Right lung (tissue), 5 donors: ENCODE data around the gene IP6K3. TPM values are rescaled to one million over a fixed set of nuclear protein-coding genes. Genes with fewer than 3 reads are reported as not detected.

ENCODE experiments used
- DNase-seq, 2 donors: peaks; one replicate each; pipeline ENCODE4 v3.0.0-alpha.2; 2013
- polyA plus RNA-seq, 5 donors: library from polyadenylated mRNA; unstranded; fragments of 120-200 nt; gene quantifications; one replicate each; pipeline versions ENCODE4 v1.2.1 to v1.2.3, GENCODE V29; 2013; ENCODE audit warnings: inconsistent platforms in 1 of 5, low replicate concordance in 1 of 5; ENCODE audit not compliant: insufficient read length in 5 of 5, insufficient read depth in 1 of 5

The IP6K3 gene
- polyA plus RNA-seq, 5 donors: 2.4 to 5.5 (median 3.6) TPM

DNA sequence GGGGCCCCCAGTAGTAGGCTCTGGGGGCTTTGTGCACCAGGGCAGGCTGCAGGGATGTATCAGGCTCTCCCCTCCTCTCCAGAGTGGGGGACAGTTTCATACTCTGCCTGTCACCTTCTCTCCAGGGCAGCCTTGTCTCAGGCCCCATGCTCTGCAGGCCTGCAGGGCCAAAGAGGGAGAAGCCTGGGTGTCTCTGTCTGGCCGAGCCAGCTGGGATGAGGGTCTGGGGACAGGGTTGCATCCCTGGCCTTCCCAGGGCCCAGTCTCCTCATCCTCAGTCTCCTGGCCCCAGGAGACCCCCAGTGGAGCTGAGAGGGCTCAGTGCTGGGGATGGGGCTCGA lies 14.8 kb upstream of the IP6K3 start:
- DNase-seq: no peak

DNA sequence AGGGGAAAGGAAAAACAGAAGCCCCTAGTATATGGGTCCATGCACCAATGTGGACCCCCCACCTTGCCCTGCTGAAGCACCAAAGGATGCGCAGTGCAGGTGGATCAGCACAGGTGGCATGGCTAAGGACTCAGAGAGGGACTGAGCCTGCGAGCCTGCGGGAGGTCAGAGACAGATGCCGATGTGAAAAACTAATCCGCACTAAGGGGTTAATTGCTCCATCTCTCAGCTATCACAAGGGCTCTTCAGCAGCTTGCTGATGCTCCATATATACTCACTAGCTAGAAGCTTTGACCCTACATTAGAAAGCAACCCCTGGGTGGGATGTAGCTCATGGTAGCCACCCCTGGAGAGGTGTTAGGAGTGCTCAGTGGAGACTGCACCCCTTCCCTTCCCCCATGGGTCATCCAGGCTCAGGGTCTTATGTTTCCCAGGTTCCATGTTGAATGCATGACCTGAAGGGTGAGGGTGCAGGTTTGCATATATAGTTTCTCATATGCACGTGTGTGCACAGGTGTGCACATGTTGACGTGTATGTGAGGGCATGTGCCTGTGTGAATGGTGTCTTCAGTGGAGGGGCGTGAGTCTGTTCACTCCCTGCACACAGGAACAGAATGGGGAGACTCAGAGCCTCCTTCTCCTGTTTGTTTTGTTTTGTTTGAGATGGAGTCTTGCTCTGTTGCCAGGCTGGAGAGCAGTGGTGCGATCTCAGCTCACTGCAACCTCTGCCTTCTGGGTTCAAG lies 13.4 kb upstream of the IP6K3 start:
- DNase-seq: no peak

DNA sequence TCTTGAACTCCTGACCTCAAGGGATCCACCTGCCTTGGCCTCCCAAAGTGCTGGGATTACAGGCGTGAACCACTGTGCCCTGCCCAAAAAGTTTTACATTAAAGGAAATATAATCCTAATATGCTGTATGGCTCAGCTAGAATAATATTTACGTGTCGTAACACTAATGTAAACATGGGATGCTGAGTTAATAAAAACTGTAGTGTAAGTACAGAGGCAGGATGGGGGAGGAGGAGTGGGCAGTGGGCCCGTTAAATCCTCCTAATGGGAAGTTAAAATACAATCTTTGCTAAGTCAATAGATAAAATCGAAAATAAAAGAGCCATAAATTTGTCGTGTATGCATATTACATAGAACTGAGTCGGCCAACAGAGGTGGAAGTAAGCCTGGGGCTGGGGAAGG lies 12.1 kb upstream of the IP6K3 start:
- DNase-seq: no peak

DNA sequence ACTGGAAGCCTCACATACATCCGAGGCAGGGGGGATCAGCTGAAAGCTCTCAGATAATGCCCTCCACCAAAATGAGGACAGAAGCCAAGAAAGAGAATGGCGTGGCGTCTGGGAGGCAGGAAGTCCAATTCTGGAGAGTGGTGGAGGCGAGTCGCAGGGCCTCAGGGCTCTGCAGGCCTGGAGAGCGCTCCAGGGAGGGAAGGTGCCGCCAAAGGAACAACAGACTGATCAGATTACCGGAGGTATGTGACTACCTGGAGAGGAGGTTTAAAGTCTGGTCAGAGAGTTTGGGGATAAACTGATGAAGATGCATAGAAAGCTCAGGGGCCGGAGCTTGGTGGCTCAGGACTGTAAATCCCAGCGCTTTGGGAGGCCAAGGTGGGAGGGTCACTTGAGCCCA lies 11.2 kb upstream of the IP6K3 start:
- no peak for DNase-seq

DNA sequence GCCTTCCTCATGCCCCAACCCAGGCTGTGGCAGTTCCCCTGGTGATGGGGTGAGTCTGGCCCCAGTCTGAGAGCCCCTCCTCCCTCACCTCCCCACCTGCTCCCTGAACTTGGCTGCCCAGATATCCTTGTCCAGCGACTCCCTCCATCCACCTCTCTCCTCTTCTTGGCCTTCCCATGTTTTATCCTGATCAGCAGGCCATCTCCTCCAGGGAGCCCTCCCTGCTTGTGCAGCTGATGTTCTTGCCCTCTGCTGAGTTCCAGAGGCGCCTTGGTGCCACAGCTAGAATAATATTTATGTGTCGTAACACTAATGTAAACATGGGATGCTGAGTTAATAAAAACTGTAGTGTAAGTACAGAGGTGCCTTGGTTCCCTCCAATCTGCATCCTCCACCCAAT lies 10.4 kb upstream of the IP6K3 start:
- DNase-seq: no peak

DNA sequence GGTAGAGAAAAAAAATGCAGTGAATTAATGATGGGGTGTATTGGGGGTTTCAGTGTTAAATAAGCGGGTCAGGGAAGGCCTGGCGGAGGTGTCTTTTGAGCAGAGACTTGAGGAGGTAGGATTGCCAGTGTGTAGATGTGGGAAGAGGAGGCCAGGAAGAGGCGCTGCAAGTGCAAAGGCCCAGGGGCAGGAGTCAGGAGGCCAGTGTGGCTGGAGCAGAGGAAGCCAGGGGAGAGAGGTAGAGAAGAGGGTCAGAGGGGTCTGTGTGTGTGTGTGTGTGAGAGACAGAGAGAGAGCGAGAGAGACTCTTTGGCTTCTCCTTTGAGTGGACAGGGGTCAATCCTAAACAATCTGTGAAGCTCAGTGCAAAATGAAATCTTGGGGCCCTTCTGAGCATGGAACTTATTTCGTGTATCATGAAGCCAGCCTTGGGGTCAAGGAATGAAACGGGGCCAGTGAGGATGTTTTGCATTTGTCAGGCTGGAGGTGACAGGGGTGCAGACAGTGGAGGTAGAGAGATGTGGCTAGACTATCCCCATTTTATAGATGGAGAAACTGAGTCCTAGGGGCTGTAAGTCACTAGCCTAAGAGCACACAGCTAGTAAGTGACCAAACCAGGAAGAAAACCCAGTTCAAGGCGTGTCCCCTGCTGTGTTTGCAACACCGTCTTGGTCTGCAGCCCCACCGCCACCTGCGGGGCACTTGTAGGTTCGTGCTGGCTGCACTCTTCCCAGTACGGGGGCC lies 9.7 kb upstream of the IP6K3 start:
- DNase-seq: no peak

DNA sequence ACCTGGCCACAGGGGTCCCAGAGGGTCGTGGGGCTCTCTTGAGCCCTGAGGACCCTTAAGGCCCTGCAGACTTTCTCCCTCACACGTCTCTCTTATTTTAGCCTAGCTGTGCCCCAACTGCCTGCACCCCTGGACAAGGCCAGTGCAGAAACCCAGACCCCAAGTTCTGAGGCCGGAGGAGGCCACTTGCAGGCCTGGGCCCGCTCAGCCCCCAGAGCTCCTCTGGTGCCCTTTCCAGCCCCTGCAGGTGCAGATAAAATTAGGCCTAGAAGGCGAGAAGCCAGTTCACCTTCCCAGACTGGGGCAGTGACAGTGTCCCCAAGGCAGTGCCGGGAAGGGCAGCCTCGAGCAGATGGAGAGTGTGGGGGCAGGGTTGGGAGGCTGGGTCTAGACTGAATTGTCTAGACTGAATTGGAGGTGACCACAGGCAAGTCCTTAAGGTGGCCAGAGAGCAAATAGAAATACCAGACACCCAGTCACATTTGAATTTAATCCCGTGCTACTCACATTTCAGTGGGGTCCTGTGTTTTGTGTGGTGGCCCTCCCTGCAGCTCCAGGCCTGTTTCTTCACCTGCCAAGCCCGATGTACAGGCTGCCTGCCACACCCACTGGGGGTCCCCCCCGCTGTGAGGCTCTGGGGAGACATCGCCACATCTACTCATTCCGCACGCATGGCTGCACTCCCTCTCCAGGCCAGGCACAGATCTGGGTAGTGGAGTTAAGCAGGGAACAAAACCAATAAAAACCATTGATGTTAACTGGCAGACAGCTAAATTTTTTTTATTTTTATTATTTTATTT lies 8.6 kb upstream of the IP6K3 start:
- no peak for DNase-seq

DNA sequence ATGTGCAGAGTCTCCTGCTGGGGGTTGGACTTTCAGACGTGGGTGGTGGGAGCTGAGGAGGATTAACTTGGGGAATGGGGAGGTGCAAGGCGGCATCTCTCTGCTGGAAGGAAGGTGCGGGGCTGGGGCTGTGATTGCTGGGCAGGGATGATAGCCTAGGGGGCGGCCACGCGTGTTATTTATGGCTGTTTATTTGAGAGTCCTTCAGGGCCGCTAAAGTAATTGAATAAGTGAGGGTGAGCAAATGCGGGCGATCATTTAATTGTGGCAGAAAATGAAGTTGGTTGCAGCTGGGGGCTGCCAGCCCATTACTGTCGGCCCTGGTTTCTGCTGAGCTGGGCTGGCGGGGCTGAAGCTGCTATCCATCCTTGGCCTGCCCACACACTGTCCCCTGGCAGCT lies 7.5 kb upstream of the IP6K3 start:
- no peak for DNase-seq

DNA sequence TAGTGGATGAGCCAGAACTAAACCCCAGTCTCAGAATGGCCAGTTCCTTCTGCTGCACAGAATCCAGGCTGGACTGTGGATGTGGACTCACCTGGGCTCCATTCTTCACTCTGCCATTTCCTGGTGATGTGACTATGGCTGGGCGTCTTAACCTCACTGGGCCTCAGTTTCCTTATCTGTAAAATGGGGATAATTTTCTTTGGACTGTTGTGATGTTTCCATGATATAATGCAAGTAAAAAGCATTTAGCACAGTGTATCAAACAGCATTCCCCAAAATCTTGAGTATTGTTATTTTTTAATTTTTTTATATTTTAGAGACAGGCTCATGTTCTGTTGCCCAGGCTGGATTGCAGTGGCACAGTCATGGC lies 5.9 kb upstream of the IP6K3 start:
- no peak for DNase-seq

DNA sequence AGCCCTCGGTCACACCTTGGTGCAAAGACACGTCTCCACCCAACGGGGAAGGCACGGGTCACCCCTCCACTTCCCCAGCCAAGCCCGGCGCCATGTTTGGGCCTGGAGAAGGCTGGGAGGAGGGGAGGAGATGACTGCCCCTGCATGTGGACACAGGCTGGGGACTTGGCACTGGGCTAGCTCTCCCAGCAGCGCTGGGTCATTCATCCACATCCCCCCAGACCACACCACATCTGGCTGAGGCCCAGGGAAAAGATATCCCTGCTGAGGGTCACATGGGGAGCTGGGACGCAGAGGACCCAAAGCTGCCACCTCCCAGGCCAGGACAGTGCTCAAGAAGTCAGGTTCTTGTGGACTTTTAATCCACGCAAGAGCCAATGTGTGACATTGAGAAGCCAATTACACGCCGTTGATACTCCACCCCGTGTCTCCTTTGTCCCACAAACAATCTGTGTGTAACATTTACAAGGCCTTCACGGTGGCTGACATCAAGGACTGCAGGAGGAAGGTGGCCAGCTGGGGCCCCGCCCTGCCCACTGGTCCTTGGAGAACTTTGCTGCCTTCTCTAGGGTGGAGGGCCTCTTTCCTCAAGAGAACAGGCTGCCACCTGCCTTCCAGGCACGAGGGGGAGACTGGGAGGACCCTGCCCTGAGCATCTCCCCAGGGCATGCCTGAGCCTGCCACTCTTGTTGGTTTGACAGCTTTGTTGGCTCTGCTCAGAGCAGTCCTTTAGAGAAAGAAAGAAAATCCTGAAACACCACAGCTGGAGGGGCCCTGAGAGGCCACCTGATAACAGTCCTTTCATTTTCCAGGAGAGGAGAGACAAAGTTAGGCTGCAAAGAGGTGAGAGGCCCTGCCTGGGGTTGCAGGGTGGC lies 5.3 kb upstream of the IP6K3 start:
- DNase-seq: no peak

DNA sequence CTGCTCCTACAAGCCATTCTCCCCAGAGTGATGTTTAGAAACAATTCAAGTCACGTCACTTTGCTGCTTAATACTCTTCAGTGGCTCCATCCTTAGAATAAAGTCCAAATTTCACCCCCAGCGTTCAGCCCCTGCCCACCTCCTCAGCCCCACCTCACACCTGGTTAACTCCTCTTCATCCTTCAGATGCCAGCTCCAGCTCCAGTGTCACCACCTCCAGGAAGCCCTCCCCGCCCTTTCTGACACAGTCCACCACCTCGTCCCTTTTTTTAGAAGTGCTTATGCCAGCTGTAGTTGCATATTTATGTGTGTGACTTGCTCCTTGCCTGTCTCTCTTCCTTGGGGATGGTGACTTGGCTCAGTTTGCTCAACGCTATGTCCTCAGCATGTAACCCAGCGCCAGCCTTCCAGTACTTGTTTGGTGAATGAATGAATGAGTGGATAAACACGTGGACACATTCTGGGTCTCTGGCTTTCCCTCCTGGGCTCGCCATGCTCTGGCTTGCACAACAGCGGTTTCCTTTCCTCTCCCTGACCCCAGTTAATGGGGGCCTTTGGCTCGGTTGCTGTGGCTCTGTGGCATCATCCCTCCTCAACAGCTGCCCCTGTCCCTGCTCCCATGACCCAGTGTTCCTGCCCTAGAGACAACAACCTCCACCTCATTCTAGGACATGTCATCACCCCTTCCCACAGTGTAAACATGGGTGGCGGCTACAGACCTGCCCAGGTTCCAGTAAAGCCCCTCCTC lies 3.7 kb upstream of the IP6K3 start:
- no peak for DNase-seq

DNA sequence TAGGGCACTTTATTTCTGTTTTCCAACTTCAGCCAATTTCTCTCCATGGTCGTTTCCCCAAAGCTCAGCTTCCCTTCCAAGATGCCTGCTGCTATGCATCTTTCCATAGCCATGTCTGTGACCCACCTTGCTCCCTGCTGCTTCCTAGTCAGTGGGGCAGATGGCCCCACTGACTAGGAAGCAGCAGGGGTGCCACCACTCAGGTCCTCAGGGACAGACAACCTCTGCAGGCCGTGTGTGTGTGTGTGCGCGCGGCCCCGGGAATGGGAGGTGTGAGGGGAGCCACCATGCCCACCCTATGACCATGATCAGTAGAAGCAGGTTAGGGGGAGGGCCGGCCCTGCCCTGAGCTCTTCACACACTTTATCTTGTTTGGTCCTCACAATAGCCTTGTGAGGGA lies 2.7 kb upstream of the IP6K3 start:
- DNase-seq: no peak

DNA sequence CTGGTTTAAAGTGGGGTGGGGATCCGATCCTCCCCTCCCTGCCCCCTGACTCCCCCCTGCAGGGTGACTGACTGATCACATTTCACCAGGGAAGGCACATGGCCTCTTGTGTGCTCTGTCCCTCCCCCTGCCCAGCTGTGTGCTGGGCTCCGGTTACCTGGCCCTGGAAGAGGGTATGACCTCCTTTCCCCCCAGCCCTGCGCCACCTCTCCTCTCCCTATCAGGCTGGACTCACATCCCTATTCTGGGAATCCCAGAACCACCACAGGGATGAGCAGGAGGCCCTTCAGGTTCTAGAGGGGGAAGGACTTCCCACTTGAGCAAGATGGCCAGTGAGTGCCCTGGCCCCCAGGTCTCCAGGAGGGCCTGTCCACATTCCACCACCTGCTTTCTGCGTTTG lies 2.1 kb upstream of the IP6K3 start:
- no peak for DNase-seq

DNA sequence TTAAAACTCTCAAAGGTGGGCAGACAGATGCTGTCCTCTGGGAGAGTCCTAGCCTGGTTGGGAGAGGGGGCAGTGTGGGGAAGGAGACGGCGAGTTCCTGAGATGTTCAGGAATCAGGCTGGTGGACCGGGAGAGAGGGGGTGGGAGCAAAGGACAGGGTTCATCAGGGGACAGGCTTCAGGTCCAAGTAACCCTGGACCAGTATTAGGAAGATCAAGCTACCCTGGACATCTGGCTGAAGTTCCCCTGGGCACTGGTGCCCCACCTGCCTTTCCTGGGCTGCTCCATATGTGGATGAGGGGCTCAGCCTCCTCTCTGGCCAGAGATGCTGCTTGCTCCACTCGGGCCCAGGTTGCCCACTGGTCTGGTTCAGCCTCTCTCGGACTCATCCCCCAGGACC lies 1.1 kb upstream of the IP6K3 start:
- no peak for DNase-seq

DNA sequence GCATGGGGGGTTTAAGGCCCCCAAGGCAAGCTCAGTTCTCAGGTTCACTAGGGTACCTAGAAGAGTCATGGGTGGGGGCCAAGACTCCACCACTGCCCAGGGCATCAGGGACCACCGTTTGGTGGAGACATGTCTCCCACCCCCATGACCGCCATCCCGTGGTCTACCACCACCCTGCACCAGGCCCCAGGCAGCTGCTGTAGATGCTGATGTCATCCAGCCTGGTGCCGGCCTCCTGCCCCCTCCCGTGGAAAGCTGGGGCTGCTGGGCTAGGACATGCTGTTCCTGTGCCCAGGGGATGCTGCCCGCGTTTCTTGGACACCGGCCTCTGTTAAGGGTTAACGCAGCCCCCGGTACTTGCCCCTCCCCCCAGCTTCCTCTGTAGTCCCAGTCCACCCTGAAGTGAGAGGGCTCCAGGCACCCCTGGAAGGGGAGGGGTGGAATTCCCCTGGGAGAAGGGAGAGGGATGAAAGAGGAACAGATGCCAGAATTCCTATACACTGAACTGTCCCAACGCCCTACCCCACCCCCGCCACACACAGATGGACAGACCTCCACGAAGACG lies 587 bp downstream of the IP6K3 start:
- no peak for DNase-seq

DNA sequence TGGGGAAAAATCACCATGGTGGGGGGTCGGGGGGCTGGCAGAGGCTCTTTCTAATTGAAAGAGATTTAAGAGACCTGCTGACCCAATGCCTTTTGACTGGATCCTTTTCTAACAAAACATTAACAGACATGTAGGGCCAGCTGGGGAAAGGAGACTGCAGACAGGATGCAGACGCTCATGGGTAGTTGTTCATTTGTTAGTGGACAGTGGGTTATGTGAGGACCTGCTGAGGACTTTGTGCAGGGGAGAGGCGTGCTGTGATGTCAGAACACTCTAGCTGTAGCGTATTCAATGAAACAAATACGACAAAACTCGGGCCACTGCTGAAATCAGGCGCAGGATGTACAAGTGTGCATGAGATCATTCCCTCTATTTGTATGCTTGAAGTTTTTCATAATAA lies 1.2 kb downstream of the IP6K3 start:
- no peak for DNase-seq

DNA sequence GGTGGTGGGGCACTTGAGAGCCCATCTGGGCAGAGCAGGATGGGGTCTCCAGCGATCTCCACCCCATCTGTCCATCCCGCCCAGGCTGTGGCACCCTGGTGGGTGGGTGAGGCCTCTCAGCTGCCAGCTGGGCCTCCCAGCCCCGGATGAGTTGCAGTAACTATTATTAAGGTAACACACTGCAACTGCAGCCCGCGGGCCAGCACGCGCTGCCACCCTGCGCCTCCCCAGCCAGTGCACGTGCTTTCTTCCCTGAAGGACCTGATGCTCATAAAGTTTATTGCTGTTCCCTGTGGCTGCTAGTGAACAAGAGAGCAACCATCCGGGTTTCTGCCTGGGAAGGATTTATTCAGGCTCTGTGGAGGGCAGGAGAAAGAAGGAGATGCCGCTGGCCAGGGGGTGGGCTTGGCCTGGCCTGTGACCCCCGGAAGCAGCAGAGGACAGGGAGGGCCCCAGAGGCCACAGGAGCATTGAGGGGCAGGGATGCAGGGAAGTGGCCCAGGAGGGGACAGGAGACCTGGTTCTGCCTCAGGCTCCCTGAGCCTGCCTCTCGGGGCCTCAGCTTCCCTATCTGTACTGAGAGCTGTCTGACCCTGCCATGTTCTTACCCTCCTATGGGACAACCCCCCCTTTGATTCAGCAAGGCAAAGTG lies 1.7 kb downstream of the IP6K3 start:
- no peak for DNase-seq

DNA sequence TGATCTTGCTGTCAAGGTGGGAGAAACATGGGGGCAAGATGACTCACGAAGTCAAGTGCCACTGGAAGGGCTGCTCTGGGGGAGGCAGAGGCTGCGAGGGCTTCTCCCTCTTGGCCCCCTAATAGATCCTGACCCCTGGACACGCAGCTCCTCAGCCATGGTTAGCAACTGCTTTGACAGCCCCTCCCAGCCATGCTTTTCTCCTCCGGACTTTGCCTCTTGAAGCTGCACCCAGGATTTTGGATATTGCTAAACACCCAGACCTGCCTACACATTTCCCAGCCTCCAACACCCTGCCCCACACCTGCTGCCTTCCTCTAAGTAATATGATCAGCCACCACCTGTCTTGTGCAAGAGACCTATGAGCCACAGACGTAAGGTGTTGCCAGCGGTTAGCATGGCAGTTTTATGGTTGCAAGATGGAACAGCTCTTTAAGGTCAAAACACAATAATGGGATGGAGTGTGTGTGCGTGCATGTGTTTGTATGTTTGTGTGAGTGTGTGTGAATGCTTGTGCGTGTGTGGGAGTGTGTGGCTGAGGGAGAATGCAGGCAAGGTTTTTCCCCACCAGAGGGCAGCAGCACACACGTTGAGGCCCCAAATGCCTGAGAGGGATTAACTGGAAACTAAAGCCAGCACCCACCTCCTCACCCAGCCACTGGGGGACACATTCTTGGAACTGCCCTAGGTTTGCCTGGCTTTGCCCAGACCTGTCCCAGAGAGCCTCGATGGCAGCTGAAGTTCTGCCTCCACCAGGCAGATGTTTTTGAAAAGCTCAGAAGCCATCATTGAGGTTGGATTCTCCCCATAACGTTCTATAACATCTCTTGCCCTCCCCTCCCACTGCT lies 2.5 kb downstream of the IP6K3 start:
- DNase-seq: peak; percentile 70 to 78

DNA sequence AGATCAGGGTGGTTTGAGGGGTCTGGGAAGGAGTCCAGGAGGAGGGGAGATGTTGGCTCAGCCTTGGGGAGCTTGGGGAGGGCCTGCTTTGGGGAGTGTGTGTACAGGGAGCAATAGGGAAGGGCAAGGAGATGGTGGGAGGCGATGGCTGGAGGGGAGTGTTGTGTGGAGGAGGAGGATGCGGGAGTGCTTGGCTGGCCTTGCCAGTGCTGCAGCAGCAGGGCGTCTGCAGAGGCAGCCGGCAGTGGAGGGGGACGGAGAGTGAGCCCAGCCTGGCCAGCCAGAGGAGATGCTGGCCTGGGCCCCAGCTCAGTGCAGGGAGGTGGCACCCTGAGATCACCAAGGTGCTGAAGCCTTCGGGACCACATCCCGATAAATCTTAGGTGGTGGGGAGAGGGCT lies 3.9 kb downstream of the IP6K3 start:
- DNase-seq: no peak
